SK-N-SH treated with all-trans-retinoic acid at 6 μM for 48 hours (cell line): ENCODE results near the gene ADPRHL1.

Source experiments
- ARNTL ChIP-seq: fragments of 450-650 bp; formaldehyde crosslinking; IDR thresholded peaks from 2 replicates; pipeline ENCODE4 v1.5.0; 2020; ENCODE audit warnings: low read depth, mild to moderate bottlenecking, moderate library complexity, borderline replicate concordance
- BACH2 ChIP-seq: fragments of 250-450 bp; sonication (Bioruptor Pico); IDR thresholded peaks from 2 replicates; pipeline ENCODE4 v1.9.0; 2021; ENCODE audit warnings: mild to moderate bottlenecking, borderline replicate concordance
- CSDC2 ChIP-seq: fragments of 250-450 bp; sonication (Bioruptor Pico); IDR thresholded peaks from 2 replicates; pipeline ENCODE4 v1.5.0; 2020; ENCODE audit warnings: mild to moderate bottlenecking, moderate library complexity
- ESRRG ChIP-seq: fragments of 250-450 bp; sonication (Bioruptor Pico); IDR thresholded peaks from 2 replicates; pipeline ENCODE4 v1.6.1; 2021; ENCODE audit warnings: mild to moderate bottlenecking
- ISL1 ChIP-seq: fragments of 250-450 bp; sonication (Bioruptor Pico); IDR thresholded peaks from 2 replicates; pipeline ENCODE4 v2.1.2; 2022; ENCODE audit warnings: mild to moderate bottlenecking, moderate library complexity
- OSR1 ChIP-seq: fragments of 250-450 bp; sonication (Bioruptor Pico); IDR thresholded peaks from 2 replicates; pipeline ENCODE4 v1.8.0; 2022; ENCODE audit warnings: moderate library complexity, mild to moderate bottlenecking, inconsistent platforms
- PATZ1 ChIP-seq: fragments of 250-450 bp; sonication (Bioruptor Pico); IDR thresholded peaks from 2 replicates; pipeline ENCODE4 v1.8.0; 2020; ENCODE audit warnings: mild to moderate bottlenecking, moderate library complexity, borderline replicate concordance
- PPARA ChIP-seq: fragments of 250-450 bp; sonication (Bioruptor Pico); IDR thresholded peaks from 2 replicates; pipeline ENCODE4 v1.5.0; 2020; ENCODE audit warnings: mild to moderate bottlenecking, borderline replicate concordance
- RARB ChIP-seq: fragments of 250-450 bp; sonication (Bioruptor Pico); IDR thresholded peaks from 2 replicates; pipeline ENCODE4 v1.8.0; 2021; ENCODE audit warnings: mild to moderate bottlenecking, moderate library complexity
- TOX ChIP-seq: fragments of 250-450 bp; sonication (Bioruptor Pico); IDR thresholded peaks from 2 replicates; pipeline ENCODE4 v1.8.0; 2021; ENCODE audit warnings: mild to moderate bottlenecking, moderate library complexity, borderline replicate concordance
- ZC3H10 ChIP-seq: fragments of 250-450 bp; sonication (Bioruptor Pico); IDR thresholded peaks from 2 replicates; pipeline ENCODE4 v1.5.1; 2021; ENCODE audit warnings: mild to moderate bottlenecking, moderate library complexity
- ZFP3 ChIP-seq: fragments of 250-450 bp; sonication (Bioruptor Pico); IDR thresholded peaks from 2 replicates; pipeline ENCODE4 v1.5.0; 2020; ENCODE audit warnings: mild to moderate bottlenecking, moderate library complexity
- ZFP30 ChIP-seq: fragments of 450-650 bp; formaldehyde crosslinking; IDR thresholded peaks from 2 replicates; pipeline ENCODE4 v1.5.0; 2022; ENCODE audit warnings: mild to moderate bottlenecking, moderate library complexity
- ZNF8 ChIP-seq: fragments of 450-650 bp; formaldehyde crosslinking; IDR thresholded peaks from 2 replicates; pipeline ENCODE4 v1.5.0; 2020; ENCODE audit warnings: mild to moderate bottlenecking, moderate library complexity

- TF ChIP-seq PATZ1 (CRISPR knock-in tag) (no peak), ISL1 (CRISPR knock-in tag) (no peak), ZFP3 (CRISPR knock-in tag) (no peak), RARB (CRISPR knock-in tag) (no peak), ZFP30 (no peak), OSR1 (CRISPR knock-in tag) (no peak), ESRRG (CRISPR knock-in tag) (no peak), ARNTL (CRISPR knock-in tag) (no peak), CSDC2 (no peak), PPARA (CRISPR knock-in tag) (no peak), ZNF8 (CRISPR knock-in tag) (no peak), ZC3H10 (no peak), TOX (CRISPR knock-in tag) (no peak), BACH2 (no peak)
These were observed 45.5 kb downstream of the ADPRHL1 start for GRCh38 chr13:113407531-113408393.
